Omental fat pad (tissue), 4 donors: ENCODE measurements around the gene SVIL. TPM values are rescaled to one million over a fixed set of nuclear protein-coding genes. Genes with fewer than 3 reads are reported as not detected.

Source experiments
- ATAC-seq: fragments of 150-250 bp; one replicate; pipeline ENCODE4 v1.9.1; 2016; ENCODE audit warnings: mild to moderate bottlenecking, moderate library complexity; ENCODE audit not compliant: low FRiP score
- DNase-seq: peaks from one replicate; pipeline ENCODE4 v3.0.0-alpha.2; 2019; ENCODE audit warnings: low spot score
- total RNA-seq, 4 donors: library from RNA; depleted of rRNA; stranded (reverse); fragments of >200 nt; gene quantifications; one replicate each; pipeline ENCODE4 v1.1.0, GENCODE V29; 2016
- TF ChIP-seq, protein P1 (sequence below), 3 donors: fragments of 450-650 bp; IDR thresholded peaks; one replicate each; pipeline ENCODE4 v1.5.1; 2016 to 2017; ENCODE audit warnings: antibody characterized with exemption in 3 of 3, mild to moderate bottlenecking in 3 of 3, moderate library complexity in 2 of 3

Gene SVIL
- total RNA-seq, 4 donors from 2014 or later, result 22.8 to 44.4 (median 30.5) TPM

DNA sequence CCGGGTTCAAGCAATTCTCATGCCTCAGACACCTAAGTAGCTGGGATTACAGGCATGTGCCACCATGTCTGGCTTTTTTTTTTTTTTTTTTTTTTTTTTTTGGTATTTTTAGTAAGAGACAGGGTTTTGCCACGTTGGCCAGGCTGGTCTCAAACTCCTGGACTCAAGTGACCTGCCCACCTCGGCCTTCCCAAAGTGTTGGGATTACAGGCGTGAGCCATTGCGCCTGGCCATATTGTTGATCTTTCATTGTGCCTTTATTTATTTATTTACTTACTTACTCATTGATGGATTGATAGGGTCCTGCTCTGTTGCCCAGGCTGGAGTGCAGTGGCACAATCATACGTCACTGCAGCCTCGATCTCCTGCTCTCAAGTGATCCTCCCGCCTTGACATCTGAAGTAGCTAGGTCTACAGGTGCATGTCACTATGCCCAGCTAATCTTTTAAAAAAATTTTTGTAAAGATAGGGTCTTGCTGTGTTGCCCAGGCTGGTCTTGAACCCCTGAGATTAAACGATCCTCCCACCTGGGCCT, 30.4 kb downstream of the SVIL start:
- ATAC-seq, result no peak
- TF ChIP-seq, protein P1, sequence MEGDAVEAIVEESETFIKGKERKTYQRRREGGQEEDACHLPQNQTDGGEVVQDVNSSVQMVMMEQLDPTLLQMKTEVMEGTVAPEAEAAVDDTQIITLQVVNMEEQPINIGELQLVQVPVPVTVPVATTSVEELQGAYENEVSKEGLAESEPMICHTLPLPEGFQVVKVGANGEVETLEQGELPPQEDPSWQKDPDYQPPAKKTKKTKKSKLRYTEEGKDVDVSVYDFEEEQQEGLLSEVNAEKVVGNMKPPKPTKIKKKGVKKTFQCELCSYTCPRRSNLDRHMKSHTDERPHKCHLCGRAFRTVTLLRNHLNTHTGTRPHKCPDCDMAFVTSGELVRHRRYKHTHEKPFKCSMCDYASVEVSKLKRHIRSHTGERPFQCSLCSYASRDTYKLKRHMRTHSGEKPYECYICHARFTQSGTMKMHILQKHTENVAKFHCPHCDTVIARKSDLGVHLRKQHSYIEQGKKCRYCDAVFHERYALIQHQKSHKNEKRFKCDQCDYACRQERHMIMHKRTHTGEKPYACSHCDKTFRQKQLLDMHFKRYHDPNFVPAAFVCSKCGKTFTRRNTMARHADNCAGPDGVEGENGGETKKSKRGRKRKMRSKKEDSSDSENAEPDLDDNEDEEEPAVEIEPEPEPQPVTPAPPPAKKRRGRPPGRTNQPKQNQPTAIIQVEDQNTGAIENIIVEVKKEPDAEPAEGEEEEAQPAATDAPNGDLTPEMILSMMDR (IDR thresholded peaks at IDR 0.05), result no peak
- no peak for DNase-seq

- TF ChIP-seq, protein P1 (IDR thresholded peaks at IDR 0.05), result no peak
- DNase-seq, result no peak
- ATAC-seq, result no peak
Observed at GRCh38 chr10:29603223-29603896, 31.4 kb downstream of the SVIL start.

- TF ChIP-seq, protein P1 (IDR thresholded peaks at IDR 0.05), result no peak
- DNase-seq (no peak), ATAC-seq (no peak)
Observed at GRCh38 chr10:29600821-29601220, 34.0 kb downstream of the SVIL start.

GRCh38 chr10:29600067-29600466, 34.7 kb downstream of the SVIL start:
- no peak for DNase-seq

GRCh38 chr10:29598851-29599311, 35.9 kb downstream of the SVIL start:
- DNase-seq (no peak), ATAC-seq (no peak)
- TF ChIP-seq, protein P1 (IDR thresholded peaks at IDR 0.05), result no peak

More at GRCh38 chr10:29600067-29600466, 34.7 kb downstream of the SVIL start:
- ATAC-seq, result no peak
- TF ChIP-seq, protein P1 (IDR thresholded peaks at IDR 0.05), result no peak

GRCh38 chr10:29596826-29597225, 37.9 kb downstream of the SVIL start:
- no peak for ATAC-seq
- no peak for DNase-seq
- TF ChIP-seq, protein P1 (IDR thresholded peaks at IDR 0.05), result no peak

GRCh38 chr10:29596356-29596755, 38.4 kb downstream of the SVIL start:
- DNase-seq (no peak), ATAC-seq (no peak)
- TF ChIP-seq, protein P1 (IDR thresholded peaks at IDR 0.05), result no peak
